ENCODE results near the gene BPIFB3.

BPIFB3 gene, protein sequence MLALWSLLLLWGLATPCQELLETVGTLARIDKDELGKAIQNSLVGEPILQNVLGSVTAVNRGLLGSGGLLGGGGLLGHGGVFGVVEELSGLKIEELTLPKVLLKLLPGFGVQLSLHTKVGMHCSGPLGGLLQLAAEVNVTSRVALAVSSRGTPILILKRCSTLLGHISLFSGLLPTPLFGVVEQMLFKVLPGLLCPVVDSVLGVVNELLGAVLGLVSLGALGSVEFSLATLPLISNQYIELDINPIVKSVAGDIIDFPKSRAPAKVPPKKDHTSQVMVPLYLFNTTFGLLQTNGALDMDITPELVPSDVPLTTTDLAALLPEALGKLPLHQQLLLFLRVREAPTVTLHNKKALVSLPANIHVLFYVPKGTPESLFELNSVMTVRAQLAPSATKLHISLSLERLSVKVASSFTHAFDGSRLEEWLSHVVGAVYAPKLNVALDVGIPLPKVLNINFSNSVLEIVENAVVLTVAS

DNA sequence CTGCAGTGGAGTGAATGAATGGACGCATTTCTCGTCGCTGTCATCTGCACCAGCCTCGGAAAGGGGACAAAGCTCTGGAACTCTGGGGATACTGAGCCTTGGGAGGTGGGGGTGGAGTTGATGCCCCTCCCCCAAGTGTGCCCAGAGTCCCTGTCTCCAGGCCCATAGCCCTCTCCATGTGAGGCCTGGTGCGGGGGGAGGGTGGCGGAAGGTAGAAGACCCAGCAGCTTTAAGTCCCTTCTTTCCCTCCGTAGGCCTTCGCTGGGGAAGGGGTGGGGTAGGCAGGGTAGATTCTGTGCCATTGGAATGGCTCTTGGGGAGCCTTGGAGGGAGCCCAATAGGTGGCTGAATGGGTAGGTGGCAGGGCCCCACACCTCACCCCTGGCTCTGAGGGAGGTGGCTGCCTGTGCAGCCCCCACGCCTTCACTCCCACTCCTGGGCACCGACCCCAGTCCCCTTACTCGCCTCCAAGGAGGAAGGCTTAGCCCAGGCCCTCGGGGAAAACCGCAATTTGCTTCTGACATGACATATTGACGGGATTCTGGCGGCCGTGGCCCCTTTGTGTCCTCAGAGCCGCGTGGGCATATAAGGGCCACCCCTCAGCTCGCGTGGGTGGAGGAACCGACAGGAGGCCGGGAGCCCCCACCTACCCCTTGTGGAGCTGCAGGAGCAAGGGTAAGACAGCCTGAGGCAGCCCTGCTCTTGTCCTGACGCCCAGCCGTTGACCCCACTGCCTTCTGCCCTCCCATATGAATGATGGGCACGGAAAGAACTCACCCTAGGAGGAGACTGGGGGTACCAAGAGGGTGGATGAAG is at the start of gene BPIFB3:
TSS of gene BPIFB3 (plus strand) at position 613 of the 816 bp plus-strand sequence. CDS start 1,533 bp downstream, outside the sequence.
- DNase-seq (ENCODE audit: low read depth in 3 of 3): no peak

DNA sequence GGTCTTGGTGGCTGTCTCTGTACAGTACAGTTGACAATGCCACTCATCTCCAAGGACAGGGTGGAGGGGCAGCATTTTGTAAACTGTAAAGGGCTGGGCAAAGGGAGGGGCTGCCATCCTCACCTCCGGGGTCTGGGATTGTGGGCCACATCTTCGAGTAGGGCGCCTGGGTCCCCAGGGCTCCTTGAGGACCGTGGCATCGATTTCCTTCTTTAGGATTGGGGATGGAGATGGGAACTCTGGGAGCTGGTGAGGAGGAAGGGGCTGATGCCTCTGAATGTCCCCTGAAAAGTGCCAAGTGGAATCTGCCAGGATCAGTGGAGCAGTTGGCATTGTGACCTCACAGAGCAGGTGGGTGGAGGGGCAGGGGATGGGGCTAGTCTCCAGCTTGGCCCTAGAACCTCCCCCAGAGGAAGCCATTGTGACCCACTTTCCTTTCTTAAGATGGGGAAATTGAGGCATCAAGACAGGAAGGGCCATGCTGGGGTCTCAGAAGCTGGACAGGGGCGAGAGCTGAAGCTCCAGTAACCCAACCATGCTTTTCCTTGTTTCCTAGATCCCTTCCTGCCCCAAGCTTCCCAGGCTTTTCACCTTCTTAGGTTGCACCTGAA is 49.5 kb upstream of the BPIFB3 start, which contains the start of gene SUN5:
TSS of gene SUN5 (minus strand) at position 293 of the 611 bp plus-strand sequence. CDS start at position 200, 93 bp downstream.
- DNase-seq (ENCODE audit: low read depth in 3 of 3): no peak

DNA sequence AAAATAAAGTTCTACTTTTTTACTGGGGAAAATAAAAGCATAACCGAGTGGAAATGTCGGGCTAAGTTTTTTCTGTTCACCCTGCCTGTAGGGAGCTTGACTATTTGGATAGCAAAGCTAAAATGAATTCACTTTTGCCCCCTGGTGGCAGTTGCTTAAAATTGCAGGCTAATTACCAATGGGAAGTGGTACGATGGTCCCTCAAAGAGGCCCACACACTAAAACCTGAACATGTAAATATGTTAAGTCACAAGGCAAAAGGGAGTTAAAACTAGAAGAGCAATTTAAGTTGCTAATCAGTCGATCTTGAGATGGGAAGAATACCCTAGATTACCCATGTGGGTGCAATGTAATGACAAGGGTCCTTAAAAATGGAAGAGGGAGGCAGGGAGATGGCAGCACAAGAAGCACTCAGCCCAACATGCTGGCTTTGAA is 48.6 kb upstream of the BPIFB3 start:
- DNase-seq (ENCODE audit: low read depth in 3 of 3): peak in 1 of 3 donors; percentile 38

DNA sequence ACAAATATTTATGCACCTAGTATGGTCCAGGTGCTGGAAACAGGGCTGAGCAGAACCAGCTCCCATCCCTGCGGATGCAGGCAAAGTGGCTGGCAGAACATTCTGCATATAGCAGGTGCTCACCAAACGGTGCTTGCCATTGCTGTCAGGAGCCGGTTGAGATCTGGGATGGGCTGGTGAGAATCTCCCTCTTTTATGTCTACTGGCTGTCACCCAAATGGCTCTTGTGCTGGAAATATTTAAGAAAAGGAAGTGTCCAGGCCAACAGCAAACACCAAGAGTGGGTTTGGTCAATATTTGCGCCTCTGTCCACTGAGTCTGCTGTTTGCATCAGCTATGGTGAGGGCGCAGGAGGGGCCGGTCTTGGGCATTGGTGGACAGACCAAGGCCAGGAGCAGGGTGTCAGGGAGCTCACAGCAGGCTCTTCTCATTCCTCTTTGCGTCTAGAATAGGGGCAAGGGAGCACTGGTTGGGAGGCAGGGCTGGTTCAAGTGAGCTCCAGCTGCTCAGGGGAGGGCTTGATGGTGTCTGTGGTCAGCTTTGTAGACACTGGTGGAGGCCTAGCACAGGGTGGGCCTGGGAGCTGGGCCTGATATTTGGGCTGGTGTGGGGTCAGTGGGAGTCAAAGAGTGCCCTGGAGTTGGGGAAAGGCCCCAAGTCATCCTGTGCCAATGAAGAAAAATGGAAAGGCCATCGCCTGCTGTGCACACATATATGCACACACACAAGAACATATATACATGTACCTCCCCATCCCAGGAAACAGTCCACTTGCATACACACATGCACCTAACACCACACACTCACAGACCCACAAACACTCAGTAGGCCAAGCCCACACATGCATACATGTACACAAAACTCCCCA is 47.6 kb upstream of the BPIFB3 start:
- no peak for DNase-seq (ENCODE audit: low read depth in 3 of 3)

DNA sequence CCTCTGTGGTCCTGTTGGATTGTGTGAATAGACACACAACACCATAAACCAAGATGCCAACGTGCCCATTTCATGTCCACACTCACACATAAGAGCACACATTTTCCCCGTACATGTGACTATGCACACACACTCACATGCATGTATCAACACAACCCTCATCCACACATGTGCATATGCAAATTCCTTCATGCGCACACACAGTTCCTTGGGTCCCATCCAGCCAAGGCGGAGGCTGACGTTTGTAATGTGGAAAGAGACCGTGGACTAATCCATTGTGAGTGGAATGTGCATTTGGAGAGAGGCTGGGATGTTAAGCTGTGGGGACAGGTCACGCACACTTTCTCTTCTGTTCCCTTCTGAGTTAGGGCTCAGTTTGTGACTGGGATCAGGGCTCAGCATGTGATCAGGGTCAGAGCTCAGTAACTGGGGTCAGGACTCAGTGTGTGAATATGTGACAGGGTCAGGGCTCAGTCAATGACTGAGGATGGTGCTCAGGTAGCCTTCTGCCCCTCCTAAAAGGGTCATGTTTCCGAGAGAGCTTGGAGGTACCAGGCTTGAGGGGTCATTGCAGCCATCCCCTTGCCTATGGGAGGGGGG is 46.8 kb upstream of the BPIFB3 start:
- no peak for DNase-seq (ENCODE audit: low read depth in 3 of 3)

DNA sequence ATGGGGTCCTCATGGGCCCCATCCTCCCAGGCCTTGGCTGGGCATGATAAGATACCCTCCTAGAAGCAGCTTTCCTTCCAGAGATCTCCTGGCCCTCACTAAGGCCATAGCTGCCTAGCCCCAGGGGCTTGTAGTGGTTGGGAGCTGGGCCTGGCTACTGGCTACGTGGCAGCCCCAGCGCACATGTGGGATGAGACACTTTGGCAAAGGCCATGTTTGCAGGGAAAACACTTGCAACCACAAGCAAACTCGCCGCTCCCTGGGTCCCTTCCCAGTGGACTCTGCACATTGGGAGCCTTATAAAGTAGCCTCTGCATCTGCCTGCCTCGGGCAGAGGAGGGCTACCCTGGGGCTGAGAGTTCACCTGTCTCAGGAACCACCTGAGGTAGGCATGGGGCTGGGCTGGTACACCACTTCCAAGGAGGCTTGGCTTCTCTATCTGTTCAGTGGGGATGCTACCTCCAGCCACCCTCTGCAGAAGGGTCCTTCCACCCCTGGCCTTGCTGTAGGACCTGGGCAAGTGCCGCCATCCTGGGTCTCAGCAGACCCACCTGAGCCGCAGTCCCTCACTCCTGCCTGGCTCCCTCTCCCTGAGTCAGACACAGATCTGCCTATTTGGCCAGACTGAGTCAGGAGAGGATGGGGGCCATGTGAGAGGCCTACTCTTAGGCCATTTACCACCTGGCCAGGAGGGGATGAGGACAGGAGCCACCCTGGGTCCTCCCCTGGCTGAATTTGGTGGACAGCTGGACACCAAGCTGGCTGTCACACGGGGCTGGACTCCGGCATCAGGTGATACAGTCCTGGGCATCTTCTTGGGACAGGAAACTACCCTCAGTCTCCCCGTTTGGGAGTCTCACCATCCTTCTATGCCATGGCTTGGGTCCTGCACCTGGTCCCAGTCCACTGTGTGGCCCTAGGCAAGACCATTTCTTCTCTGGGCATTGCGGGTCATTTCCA is 46.0 kb upstream of the BPIFB3 start, which contains the start of gene BPIFB2:
TSS of gene BPIFB2 (plus strand) at position 329 of the 960 bp plus-strand sequence. CDS start 871 bp downstream, outside the sequence.
- DNase-seq (ENCODE audit: low read depth in 3 of 3): no peak

DNA sequence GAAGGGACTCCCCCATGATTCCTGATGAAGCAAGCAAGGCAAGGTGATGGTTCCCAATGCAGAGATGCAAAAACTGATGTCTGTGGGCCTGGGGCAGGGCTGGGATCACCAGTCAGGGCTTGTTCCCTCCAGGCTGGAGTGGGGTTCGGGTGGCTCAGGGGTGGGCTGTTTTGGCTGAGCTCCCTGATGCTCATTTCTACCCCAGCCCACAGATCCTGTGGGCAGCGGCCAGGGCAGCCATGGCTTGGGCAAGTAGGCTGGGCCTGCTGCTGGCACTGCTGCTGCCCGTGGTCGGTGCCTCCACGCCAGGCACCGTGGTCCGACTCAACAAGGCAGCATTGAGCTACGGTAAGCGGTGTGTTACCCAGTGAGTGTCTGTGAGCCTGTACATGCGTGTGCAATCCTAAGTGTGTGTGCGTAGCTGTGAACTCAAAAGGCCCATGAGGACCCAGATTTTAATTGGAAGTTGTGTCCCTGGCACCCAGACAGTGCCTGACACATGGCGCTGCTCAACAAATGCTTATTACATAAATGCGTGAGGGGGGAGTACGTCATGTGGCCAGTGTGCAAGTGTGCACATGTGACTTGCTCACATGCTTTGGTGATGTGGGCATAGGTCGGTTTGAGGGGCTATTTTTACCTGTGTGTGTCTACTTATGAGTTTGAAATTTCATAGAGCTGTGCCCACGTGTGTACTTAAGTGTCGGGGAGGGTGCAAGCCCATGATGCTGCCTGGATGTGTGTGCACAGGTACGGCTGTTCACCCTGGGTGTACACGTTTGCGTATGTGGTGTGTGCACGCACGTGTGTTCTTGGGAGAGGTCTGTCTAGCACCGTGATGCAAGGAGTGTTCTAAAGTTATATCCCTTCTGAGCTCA is 45.1 kb upstream of the BPIFB3 start:
- DNase-seq (ENCODE audit: low read depth in 3 of 3): no peak

DNA sequence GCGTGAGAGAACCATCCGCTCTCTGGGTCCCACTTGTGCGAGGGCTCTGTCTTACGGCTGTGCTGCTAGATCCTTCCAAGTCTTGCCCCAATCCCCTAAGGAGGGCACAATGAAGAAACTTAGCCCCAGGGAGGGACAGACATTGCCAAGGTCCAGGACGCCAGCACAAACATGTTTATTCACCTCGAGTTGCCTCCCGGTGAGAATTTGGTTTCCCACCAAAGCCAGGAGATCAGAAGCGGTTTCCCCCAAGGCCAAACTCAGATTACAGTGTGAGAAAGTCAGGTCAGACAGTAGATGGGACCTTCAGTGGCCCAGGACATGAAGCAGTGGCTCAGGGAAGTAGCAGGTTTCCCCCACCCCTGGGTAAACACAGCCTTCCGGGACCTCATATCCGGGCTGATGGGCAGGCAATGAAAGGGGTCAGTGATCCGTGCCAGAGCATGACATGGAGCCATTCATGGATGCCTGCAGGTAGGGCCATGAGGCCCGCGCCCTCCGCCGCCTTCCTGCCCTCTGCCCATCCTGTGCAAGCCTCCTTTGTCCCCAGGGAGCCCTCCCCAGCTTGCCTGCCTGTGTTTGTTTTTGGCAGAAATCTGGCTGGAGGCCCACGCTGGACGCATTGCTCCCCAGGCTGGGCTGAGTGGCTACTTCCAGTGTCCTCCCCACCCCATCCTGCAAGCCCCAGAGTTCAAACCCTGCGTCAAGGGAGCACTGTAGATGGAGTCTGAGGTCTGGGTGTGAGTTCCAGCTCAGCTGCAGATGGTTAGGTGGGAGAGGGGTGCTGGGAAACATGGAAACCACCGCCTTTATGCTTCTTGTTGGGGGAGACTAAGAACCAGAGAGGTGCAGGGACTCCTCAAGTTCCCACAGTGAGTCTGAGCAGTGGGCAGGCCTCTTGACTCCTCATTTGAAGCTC is 44.2 kb upstream of the BPIFB3 start:
- DNase-seq (ENCODE audit: low read depth in 3 of 3): no peak

DNA sequence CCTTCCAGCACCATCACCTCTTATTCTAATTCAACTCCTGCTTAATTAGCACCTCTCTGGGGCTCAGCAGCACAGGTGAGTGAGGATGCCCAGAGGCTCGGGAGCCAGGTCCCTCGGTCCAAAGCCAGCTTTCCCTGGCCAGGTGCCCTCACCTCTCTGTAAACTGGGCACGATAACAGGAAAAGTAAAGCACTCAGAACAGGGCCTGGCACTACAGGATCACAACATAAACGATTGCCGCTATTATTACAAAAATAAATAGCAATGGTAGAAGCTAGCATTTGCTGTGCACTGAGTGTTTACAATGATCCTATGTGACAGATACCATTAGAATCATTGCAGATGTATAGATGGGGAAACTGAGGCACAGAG is 43.6 kb upstream of the BPIFB3 start:
- DNase-seq (ENCODE audit: low read depth in 3 of 3): no peak

DNA sequence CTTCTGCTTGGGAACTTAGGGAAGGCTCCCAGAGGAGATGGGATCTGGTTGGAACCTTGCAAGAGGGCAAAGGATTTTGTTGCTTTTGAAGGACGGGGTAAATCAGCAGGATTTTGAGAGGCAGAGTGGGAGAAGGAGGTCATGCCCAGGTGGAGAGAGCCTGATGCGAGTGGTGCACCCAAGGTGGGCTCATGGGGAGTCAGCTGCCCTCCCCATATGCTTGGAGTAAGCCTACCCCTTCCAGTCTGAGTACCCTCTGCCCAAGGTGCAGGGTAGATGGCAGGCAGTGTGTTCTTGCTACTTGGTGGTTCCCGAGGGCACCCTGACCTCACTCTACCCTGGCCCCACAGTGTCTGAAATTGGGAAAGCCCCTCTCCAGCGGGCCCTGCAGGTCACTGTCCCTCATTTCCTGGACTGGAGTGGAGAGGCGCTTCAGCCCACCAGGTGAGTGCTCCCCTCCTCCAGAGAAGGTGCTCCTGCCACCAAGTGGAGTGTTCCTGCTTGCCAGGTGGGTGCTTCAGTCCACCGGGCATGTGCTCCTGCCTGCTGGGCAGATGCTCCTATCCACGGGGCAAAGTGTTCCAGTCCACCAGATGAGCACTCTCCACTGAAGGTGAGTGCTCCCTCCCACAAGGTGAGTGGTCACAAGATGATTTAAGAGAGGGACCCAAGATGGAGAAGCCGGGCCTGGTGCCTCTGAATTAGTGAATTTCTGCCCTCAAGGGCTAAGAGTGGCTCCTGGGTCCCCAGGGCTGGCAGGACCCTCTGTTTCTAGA is 42.8 kb upstream of the BPIFB3 start:
- DNase-seq (ENCODE audit: low read depth in 3 of 3): no peak

DNA sequence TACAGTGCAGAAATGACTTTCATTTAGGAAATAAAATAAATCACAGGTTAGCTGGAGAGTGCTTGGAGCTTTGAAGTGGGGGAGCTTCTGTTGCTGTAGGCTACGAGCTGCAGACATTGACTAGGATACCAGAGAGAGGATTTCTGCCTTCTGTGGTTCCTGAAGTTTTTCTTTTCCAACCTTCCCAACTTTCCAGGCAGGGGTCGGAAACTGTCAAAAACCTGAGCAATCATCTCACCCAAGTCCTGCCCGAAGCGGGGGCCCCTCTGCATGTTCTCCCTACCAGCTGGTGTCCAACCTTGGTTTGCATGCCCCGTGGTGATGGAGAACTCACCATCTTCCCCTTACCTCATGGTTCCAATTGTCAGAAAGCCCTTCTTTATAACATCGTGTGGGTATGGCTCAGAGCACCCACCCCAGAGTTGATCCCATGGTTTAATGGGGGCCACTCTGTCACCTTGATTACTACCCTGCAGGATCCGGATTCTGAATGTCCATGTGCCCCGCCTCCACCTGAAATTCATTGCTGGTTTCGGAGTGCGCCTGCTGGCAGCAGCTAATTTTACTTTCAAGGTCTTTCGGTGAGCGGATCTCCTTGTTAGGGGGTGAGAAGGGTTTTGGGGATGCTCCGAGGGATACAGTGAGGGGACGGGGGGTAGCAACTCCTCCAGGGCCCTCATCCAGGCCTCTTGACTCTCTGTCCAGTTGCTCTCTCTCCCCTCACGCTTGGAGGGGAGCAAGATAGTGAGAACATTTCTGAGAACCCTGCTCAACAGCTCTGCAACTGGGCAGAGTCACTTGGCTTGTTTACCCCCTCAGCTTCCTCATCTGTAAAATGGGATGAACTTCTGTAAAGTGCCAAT is 41.1 kb upstream of the BPIFB3 start:
- no peak for DNase-seq (ENCODE audit: low read depth in 3 of 3)

DNA sequence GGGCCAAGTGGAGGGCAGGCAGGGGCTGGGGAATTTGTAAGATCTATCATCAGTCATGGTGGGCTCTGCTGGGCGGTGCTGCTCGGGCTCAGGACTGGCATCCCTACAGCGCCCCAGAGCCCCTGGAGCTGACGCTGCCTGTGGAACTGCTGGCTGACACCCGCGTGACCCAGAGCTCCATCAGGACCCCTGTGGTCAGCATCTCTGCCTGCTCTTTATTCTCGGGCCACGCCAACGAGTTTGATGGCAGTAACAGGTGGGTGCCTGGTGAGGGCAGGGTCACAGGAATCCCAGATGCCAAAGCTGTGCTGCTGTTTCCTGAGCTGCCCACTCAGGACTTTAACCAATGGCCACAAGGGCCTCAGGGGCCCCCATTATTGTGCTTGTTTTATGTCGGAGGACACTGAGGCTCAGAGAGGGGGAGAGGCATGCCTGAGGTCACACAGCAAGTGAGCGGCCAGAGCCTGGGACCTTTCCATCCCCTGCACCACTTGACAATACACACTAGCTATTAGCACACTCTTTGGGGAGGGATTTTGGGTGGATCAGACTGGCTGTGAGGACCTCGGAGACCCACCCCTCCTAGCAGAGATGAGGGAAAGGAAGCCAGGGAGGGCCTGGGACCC is 39.9 kb upstream of the BPIFB3 start:
- no peak for DNase-seq (ENCODE audit: low read depth in 3 of 3)

DNA sequence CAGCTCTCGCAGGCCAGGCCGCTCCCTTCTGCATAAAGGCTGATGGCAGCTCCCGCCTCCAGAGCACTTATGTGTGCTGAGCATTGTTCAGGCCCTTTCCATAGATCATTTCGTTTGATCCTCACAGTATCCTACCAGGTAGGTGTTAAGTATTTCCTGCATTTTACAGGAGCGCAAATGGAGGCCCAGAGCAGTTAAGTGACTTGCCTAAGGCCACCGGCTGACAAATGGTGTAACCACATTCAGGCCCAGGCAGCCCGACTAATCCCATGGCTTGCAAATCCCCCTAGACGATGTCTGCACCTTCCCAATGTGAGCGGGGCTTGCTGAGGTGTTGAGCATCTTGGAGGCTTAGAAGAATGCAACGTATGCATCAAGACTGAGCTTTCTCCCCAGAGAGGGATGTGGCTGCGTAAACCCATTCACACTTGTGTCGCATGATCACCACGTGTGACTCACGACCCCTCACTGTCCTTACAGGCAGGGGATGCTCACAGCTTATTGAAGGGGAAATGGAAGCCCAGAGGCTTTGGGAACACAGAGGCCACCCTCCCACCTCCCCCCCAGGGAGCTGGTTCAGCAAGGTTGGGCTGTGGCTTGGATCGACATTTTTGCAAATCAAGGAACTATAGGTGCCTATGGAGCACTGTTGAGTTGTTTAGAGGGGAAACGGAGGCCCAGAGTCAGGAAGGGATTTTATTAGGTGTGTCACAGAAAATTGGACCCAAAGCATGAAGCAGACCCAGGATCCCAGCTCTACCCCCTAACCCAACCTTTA is 39.2 kb upstream of the BPIFB3 start:
- no peak for DNase-seq (ENCODE audit: low read depth in 3 of 3)

DNA sequence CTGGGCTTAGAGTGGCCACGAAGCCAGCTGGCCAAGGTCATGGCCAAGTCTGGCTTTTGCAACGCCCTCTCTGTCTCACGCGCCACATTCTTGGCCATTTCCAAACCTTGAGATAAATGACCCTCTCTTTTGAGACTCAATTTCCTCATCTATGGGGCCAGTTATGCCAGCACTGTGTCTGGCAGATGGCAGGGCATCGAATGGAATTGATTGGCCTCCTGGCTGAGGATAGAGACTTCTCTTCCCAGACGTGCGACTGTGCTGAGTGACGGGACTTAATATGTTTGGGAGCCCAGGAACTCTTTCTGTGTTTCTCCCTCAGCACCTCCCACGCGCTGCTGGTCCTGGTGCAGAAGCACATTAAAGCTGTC is 38.6 kb upstream of the BPIFB3 start:
- no peak for DNase-seq (ENCODE audit: low read depth in 3 of 3)

Measured in stimulated activated CD4-positive, alpha-beta T cell treated with anti-CD3 and anti-CD28 coated beads, TNF-alpha, amount 100 ng/mL, for 48 hours (primary cell).